ENCODE data around the gene C2orf78.
"Not testable (repeated sequence)": the region's sequence is repeated elsewhere in the genome, so short reads cannot be mapped to it uniquely, and the experiment has no call there.

DNA sequence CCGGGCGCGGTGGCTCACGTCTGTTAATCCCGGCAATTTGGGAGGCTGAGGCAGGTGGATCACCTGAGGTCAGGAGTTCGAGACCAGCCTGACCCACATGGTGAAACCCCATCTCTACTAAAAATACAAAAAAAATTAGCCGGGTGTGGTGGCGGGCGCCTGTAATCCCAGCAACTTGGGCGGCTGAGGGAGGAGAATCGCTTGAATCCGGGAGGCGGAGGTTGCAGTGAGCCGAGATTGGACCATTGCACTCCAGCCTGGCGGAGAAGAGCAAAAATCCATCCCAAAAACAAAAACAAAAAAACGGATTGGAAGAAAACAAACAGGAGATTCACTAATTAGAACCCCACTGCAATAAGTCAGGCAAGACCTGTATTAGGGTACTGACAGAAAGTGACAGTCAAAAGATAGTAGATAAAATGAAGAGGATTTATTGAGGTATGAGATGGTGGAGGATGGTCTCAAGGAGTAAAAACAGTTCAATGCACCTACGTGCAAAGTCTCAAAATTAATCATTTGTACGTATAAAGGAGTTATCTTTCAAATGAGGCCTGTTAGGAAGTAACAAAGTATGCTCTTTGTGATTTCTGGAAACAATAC, 5.0 kb upstream of the C2orf78 start:
- TF ChIP-seq POLR2A, CTCF (IDR thresholded peaks at IDR 0.05): not testable (repeated sequence)
